ENCODE data around the gene TMEM31. TPM values are rescaled to one million over a fixed set of nuclear protein-coding genes. Genes with fewer than 3 reads are reported as not detected.

The TMEM31 gene, protein sequence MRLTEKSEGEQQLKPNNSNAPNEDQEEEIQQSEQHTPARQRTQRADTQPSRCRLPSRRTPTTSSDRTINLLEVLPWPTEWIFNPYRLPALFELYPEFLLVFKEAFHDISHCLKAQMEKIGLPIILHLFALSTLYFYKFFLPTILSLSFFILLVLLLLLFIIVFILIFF
- total RNA-seq (2021) (not detected in 2 replicates), Bru-seq, nascent RNA (percentile 21 among the genes with signal in this experiment), BruChase-seq, experiment 1, labeled RNA remaining after a 2-hour chase (percentile 22 among the genes with signal in this experiment), BruChase-seq, experiment 2, labeled RNA remaining after a 6-hour chase (percentile 18 among the genes with signal in this experiment)
- long read RNA-seq: 0 reads

DNA sequence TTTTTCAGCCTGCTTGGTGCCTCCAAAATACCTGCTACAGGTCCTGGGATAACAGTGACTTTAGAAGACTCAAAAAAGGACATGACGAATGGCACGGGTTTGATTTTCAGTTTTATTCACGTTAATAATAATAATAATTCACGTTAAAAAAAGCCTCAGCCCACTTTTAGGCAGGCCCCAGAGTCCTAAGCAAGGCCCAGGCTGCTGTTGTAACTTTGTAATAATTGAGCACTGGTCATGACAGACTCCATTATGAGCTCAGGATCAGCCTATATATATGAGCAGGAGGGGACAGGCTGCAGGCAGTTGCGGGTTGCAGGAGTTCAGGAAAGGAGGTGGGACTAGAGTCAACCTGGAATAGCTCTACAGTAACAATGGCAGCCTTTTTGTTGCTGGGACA lies at the start of gene TMEM31:
Gene TMEM31, plus strand, starts transcription at position 301 of the 400 bp plus-strand sequence. CDS start 1,350 bp downstream, outside the sequence.
- intact Hi-C loops (cut with micrococcal nuclease; ENCODE audit: unreplicated experiment): no loop called here
- no peaks in the 10 kb centered on the region for H3K36me3 ChIP-seq (ENCODE audit: insufficient read depth, low read length, poor library complexity, severe bottlenecking)
- no peaks in the 10 kb centered on the region for H3K27me3 ChIP-seq (replicated peaks; ENCODE audit: insufficient read depth, low read depth, low read length, poor library complexity)
- TF ChIP-seq, protein P1, sequence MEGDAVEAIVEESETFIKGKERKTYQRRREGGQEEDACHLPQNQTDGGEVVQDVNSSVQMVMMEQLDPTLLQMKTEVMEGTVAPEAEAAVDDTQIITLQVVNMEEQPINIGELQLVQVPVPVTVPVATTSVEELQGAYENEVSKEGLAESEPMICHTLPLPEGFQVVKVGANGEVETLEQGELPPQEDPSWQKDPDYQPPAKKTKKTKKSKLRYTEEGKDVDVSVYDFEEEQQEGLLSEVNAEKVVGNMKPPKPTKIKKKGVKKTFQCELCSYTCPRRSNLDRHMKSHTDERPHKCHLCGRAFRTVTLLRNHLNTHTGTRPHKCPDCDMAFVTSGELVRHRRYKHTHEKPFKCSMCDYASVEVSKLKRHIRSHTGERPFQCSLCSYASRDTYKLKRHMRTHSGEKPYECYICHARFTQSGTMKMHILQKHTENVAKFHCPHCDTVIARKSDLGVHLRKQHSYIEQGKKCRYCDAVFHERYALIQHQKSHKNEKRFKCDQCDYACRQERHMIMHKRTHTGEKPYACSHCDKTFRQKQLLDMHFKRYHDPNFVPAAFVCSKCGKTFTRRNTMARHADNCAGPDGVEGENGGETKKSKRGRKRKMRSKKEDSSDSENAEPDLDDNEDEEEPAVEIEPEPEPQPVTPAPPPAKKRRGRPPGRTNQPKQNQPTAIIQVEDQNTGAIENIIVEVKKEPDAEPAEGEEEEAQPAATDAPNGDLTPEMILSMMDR (conservative IDR thresholded peaks at IDR 0.05; ENCODE audit: low read depth, low read length): no peak
- TF ChIP-seq EZH2 (IDR thresholded peaks at IDR 0.05; ENCODE audit: borderline replicate concordance, low read depth, low read length, poor library complexity, severe bottlenecking): no peak
- ChIA-PET POLR2A (ENCODE audit: low non-redundant PET) (no interaction called here), CTCF (interaction anchor here (0.7 kb wide), 1 partner anchor 31 kb away, joined by 7 read pairs; no protein-coding TSS in a partner anchor)
- BruUV-seq (replicated peaks): no TSS peak
- H3K4me3 ChIP-seq (ENCODE audit: low read depth, low read length, poor library complexity, severe bottlenecking): no peak within 1 kb of the TSS
- H3K9me3 ChIP-seq (ENCODE audit: low read depth, low read length, poor library complexity, severe bottlenecking): no peaks in the 10 kb centered on the region
- H3K27ac ChIP-seq (ENCODE audit: low read depth, low read length, poor library complexity, severe bottlenecking): no peak within 1 kb of the TSS
- DNase-seq (ENCODE audit: low spot score): no peak
- H3K4me1 ChIP-seq (ENCODE audit: insufficient read depth, low read length, poor library complexity, severe bottlenecking): no peaks in the 10 kb centered on the region

GRCh38 chrX:103663981-103664762 lies 46.5 kb upstream of the TMEM31 start:
- BruUV-seq (replicated peaks): no TSS peak
- ChIA-PET CTCF (no interaction called here), POLR2A (ENCODE audit: low non-redundant PET) (interaction anchor here (0.6 kb wide), 1 partner anchor 132 kb away, joined by 7 read pairs; no protein-coding TSS in a partner anchor)
- no peak for DNase-seq (ENCODE audit: low spot score)
- TF ChIP-seq EZH2 (IDR thresholded peaks at IDR 0.05; ENCODE audit: borderline replicate concordance, low read depth, low read length, poor library complexity, severe bottlenecking): no peak
- TF ChIP-seq, protein P1 (conservative IDR thresholded peaks at IDR 0.05; ENCODE audit: low read depth, low read length): no peak
- Histone ChIP-seq H3K27me3 (replicated peaks; ENCODE audit: insufficient read depth, low read depth, low read length, poor library complexity) (peaks cover 10% of the 10 kb centered on the region), H3K4me1 (ENCODE audit: insufficient read depth, low read length, poor library complexity, severe bottlenecking) (no peaks in the 10 kb centered on the region), H3K27ac (ENCODE audit: low read depth, low read length, poor library complexity, severe bottlenecking) (no peak overlapping the region), H3K9me3 (ENCODE audit: low read depth, low read length, poor library complexity, severe bottlenecking) (no peaks in the 10 kb centered on the region), H3K36me3 (ENCODE audit: insufficient read depth, low read length, poor library complexity, severe bottlenecking) (no peaks in the 10 kb centered on the region), H3K4me3 (ENCODE audit: low read depth, low read length, poor library complexity, severe bottlenecking) (no peak overlapping the region)
- intact Hi-C loops (cut with micrococcal nuclease; ENCODE audit: unreplicated experiment): no loop called here

- BruUV-seq (replicated peaks): no TSS peak
- intact Hi-C loops (cut with micrococcal nuclease; ENCODE audit: unreplicated experiment): no loop called here
- H3K36me3 ChIP-seq (ENCODE audit: insufficient read depth, low read length, poor library complexity, severe bottlenecking): no peaks in the 10 kb centered on the region
- TF ChIP-seq EZH2 (IDR thresholded peaks at IDR 0.05; ENCODE audit: borderline replicate concordance, low read depth, low read length, poor library complexity, severe bottlenecking): no peak
- TF ChIP-seq, protein P1 (conservative IDR thresholded peaks at IDR 0.05; ENCODE audit: low read depth, low read length): no peak
- DNase-seq (ENCODE audit: low spot score): no peak
- CTCF ChIA-PET: no interaction called here
- POLR2A ChIA-PET (ENCODE audit: low non-redundant PET): no interaction called here
- H3K4me1 ChIP-seq (ENCODE audit: insufficient read depth, low read length, poor library complexity, severe bottlenecking): no peaks in the 10 kb centered on the region
- H3K9me3 ChIP-seq (ENCODE audit: low read depth, low read length, poor library complexity, severe bottlenecking): no peaks in the 10 kb centered on the region
- H3K27ac ChIP-seq (ENCODE audit: low read depth, low read length, poor library complexity, severe bottlenecking): no peak overlapping the region
- H3K27me3 ChIP-seq (replicated peaks; ENCODE audit: insufficient read depth, low read depth, low read length, poor library complexity): peaks cover 10% of the 10 kb centered on the region
- H3K4me3 ChIP-seq (ENCODE audit: low read depth, low read length, poor library complexity, severe bottlenecking): no peak overlapping the region
Observed at GRCh38 chrX:103666202-103667107, 44.3 kb upstream of the TMEM31 start.

Measured in A673 (cell line).